ENCODE measurements around the gene TBCD. TPM values are rescaled to one million over a fixed set of nuclear protein-coding genes. Genes with fewer than 3 reads are reported as not detected.

Gene TBCD
- total and polyA plus RNA-seq, 12 donors, result 41.3 to 107 (median 52.4) TPM

DNA sequence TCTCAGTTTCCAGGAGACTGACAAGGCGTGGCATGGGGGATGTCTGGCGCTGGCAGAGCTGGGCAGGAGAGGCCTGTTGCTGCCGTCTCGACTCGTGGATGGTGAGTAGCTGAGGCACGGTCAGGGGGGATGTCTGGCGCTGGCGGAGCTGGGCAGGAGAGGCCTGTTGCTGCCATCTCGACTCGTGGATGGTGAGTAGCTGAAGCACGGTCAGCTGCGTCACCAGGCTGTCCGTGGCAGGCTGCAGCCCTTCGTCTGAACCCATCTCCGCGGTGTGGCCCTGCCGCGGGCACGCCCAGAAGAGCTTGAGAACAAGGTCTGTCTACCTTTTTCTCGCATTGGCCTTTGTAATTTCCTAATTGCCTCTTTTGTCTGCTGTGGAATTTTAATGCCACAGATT is 63.0 kb downstream of the TBCD start:
- Histone ChIP-seq H3K4me1 (no peaks in the 10 kb centered on the region), H3K27me3 (no peaks in the 10 kb centered on the region), H3K9me3 (peaks cover 0 to 9% (median 2%) of the 10 kb centered on the region in 11 donors), H3K36me3 (peaks cover 0 to 86% (median 12%) of the 10 kb centered on the region in 9 donors), H3K27ac (peak overlapping the region in 1 of 10 donors; percentile 48), H3K4me3 (no peak overlapping the region)
- WGBS, 2 donors, result 96 to 98% methylated on average over 20 of the region's 20 CpGs
- intact Hi-C loops (cut with DNase I), result no loop called here
- no peak for DNase-seq
- no peak for ATAC-seq
- TF ChIP-seq, protein P1, sequence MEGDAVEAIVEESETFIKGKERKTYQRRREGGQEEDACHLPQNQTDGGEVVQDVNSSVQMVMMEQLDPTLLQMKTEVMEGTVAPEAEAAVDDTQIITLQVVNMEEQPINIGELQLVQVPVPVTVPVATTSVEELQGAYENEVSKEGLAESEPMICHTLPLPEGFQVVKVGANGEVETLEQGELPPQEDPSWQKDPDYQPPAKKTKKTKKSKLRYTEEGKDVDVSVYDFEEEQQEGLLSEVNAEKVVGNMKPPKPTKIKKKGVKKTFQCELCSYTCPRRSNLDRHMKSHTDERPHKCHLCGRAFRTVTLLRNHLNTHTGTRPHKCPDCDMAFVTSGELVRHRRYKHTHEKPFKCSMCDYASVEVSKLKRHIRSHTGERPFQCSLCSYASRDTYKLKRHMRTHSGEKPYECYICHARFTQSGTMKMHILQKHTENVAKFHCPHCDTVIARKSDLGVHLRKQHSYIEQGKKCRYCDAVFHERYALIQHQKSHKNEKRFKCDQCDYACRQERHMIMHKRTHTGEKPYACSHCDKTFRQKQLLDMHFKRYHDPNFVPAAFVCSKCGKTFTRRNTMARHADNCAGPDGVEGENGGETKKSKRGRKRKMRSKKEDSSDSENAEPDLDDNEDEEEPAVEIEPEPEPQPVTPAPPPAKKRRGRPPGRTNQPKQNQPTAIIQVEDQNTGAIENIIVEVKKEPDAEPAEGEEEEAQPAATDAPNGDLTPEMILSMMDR (IDR thresholded peaks at IDR 0.05), result no peak

DNA sequence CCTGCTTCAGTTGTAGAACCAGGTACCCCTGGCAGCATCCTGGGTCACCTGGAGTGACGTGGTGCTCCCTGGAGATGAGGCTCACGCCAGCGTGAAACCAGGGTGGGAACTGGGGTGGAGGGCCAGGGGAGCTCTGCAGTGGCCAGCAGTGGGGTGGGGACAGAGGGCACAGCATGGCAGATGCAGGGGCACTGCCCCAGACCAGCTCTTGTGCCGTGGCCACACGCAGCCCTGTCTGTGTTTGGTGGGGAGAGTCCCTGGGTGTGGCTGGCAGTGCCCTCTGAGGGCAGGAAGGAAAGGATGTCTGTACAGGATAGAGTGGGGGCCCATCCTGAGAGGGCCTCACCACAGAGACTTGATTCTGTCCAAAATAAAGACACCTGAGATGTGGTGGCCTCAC is 63.5 kb downstream of the TBCD start:
- intact Hi-C loops (cut with DNase I), result no loop called here
- Histone ChIP-seq H3K4me3 (no peak overlapping the region), H3K27ac (no peak overlapping the region), H3K4me1 (no peaks in the 10 kb centered on the region), H3K27me3 (no peaks in the 10 kb centered on the region), H3K36me3 (peaks cover 0 to 88% (median 12%) of the 10 kb centered on the region in 9 donors), H3K9me3 (peaks cover 0 to 15% (median 7%) of the 10 kb centered on the region in 11 donors)
- TF ChIP-seq, protein P1 (IDR thresholded peaks at IDR 0.05), result no peak
- DNase-seq, result no peak
- no peak for ATAC-seq
- WGBS, 2 donors, result 89 to 95% methylated on average over 5 of the region's 5 CpGs

DNA sequence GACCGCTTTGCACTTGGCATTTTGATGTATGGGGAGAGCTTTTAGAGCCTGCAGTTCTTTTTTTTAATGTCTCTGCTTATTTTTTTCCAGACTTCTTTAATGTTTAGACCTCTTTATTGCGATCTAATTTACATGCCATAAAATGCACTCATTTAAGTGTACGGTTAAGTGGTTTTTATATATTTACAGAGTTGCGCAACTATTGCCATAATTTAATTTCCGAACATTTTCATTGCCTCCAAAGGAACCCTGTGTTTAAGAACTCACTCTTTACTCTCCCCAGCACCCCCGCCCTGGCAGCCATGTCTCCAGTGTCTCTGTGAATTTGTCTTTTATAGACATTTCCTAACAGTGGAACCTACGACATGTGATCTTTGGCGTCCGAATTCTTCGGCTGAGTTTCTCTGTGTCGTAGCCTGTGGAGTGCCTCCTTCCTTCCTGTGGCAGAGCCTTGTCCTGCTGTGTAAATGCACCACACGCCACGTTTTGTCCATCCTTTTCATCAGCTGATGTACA is 64.0 kb downstream of the TBCD start:
- intact Hi-C loops (cut with DNase I), result no loop called here
- peaks cover 0 to 86% (median 12%) of the 10 kb centered on the region in 9 donors for H3K36me3 ChIP-seq
- no peak overlapping the region for H3K27ac ChIP-seq
- H3K4me1 ChIP-seq, result no peaks in the 10 kb centered on the region
- no peak overlapping the region for H3K4me3 ChIP-seq
- WGBS, 2 donors, result 90 to 92% methylated on average over 13 of the region's 13 CpGs
- ATAC-seq, result no peak
- DNase-seq, result no peak
- peaks cover 0 to 19% (median 11%) of the 10 kb centered on the region in 11 donors for H3K9me3 ChIP-seq
- TF ChIP-seq, protein P1 (IDR thresholded peaks at IDR 0.05), result no peak
- no peaks in the 10 kb centered on the region for H3K27me3 ChIP-seq

DNA sequence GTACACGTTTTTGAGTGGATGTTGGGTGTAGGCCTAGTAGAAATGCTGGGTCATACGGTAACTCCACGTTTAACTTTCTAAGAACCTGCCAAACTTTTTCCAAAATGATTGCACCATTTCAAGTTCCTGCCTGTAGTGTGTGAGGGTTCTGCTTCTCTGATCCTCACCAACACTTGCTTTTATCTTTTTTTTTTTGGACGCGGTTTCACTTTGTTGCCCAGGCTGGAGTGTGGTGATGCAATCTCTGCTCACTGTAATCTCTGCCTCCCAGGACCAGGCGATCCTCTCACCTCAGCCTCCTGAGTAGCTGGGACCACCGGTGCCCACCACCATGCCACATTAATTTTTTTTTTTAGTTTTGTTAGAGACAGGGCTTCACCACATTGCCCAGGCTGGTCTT is 64.5 kb downstream of the TBCD start:
- TF ChIP-seq, protein P1 (IDR thresholded peaks at IDR 0.05), result no peak
- H3K36me3 ChIP-seq, result peaks cover 0 to 86% (median 11%) of the 10 kb centered on the region in 9 donors
- intact Hi-C loops (cut with DNase I), result no loop called here

More for the DNA sequence above, 64.5 kb downstream of the TBCD start:
- ATAC-seq (no peak), DNase-seq (no peak)
- H3K27ac ChIP-seq, result no peak overlapping the region
- 82 to 84% methylated on average over 7 of the region's 7 CpGs for WGBS, 2 donors
- H3K4me1 ChIP-seq, result no peaks in the 10 kb centered on the region
- H3K27me3 ChIP-seq, result no peaks in the 10 kb centered on the region
- peaks cover 0 to 25% (median 11%) of the 10 kb centered on the region in 11 donors for H3K9me3 ChIP-seq
- no peak overlapping the region for H3K4me3 ChIP-seq
